Right lobe of liver (tissue), 4 donors: Measurements from ENCODE around the gene LSS.

Experiments used
- CTCF ChIP-seq, 4 donors: fragments of 200-600 bp in 3 of 4; fragments of 450-650 bp in 1 of 4; IDR thresholded peaks; one replicate each; pipeline versions ENCODE4 v1.5.1 to v1.8.0; 2016 to 2022; ENCODE audit warnings: antibody characterized with exemption in 4 of 4, mild to moderate bottlenecking in 2 of 4
- POLR2A ChIP-seq: fragments of 450-650 bp; IDR thresholded peaks from one replicate; pipeline ENCODE4 v1.6.1; 2017; ENCODE audit warnings: antibody characterized with exemption, mild to moderate bottlenecking
- donor health status: DM: no; HTN: no; CAD: no.
- donor health status: DM: no; HTN: no; CAD: no.
- donor health status: DM: no; HTN: yes; CAD: no.

- no peak for TF ChIP-seq CTCF (IDR thresholded peaks at IDR 0.05)
- TF ChIP-seq POLR2A, result no peak
Measured at GRCh38 chr21:46268371-46268770, 39.8 kb upstream of the LSS start.
